Activated CD4-positive, alpha-beta T cell treated with anti-CD3 and anti-CD28 coated beads, Interleukin-2, amount 10 ng/mL, durations not matched to agents 24 days and 14 days (primary cell): ENCODE results near the gene WASHC3. TPM values are rescaled to one million over a fixed set of nuclear protein-coding genes. Genes with fewer than 3 reads are reported as not detected.
"Not testable (repeated sequence)": the region's sequence is repeated elsewhere in the genome, so short reads cannot be mapped to it uniquely, and the experiment has no call there.

ENCODE experiments used
- DNase-seq: peaks from one replicate; pipeline ENCODE4 v3.0.0; 2022
- H3K27ac Mint-ChIP-seq: one replicate; pipeline ENCODE4 v1.8.0; 2022; ENCODE audit warnings: mild to moderate bottlenecking, mixed read lengths
- H3K27me3 Mint-ChIP-seq: one replicate; pipeline ENCODE4 v1.8.0; 2022; ENCODE audit warnings: mixed read lengths
- H3K36me3 Mint-ChIP-seq: one replicate; pipeline ENCODE4 v1.8.0; 2022; ENCODE audit warnings: low read depth, mild to moderate bottlenecking, mixed read lengths
- H3K4me1 Mint-ChIP-seq: one replicate; pipeline ENCODE4 v1.8.0; 2021; ENCODE audit warnings: mixed read lengths
- H3K4me3 Mint-ChIP-seq: one replicate; pipeline ENCODE4 v1.8.0; 2022; ENCODE audit warnings: mild to moderate bottlenecking, moderate library complexity, mixed read lengths
- H3K9me3 Mint-ChIP-seq: one replicate; pipeline ENCODE4 v1.8.0; 2021; ENCODE audit warnings: mixed read lengths
- intact Hi-C: fragments of 100-400 bp; cut with micrococcal nuclease; formaldehyde crosslinking; loops from one replicate; pipeline ENCODE4 v1.15.1; 2023
- total RNA-seq: library from RNA; stranded (reverse); gene quantifications from 2 replicates; pipeline ENCODE4 v1.2.3, GENCODE V29; 2022

The WASHC3 gene
- total RNA-seq, 1 donor from 2014 or later, result 33.1 TPM

- intact Hi-C loops, result no loop called here
- Mint-ChIP-seq H3K4me3 (no peak overlapping the region), H3K4me1 (no peaks in the 10 kb centered on the region), H3K27ac (no peak overlapping the region), H3K27me3 (no peaks in the 10 kb centered on the region), H3K9me3 (no peaks in the 10 kb centered on the region), H3K36me3 (peaks cover 22% of the 10 kb centered on the region)
- DNase-seq, result no peak
Observed at GRCh38 chr12:102026728-102027127, 35.1 kb downstream of the WASHC3 start.

- no peaks in the 10 kb centered on the region for H3K9me3 Mint-ChIP-seq
- no peak overlapping the region for H3K27ac Mint-ChIP-seq
- peaks cover 21% of the 10 kb centered on the region for H3K36me3 Mint-ChIP-seq
- no peaks in the 10 kb centered on the region for H3K27me3 Mint-ChIP-seq
- H3K4me1 Mint-ChIP-seq, result no peaks in the 10 kb centered on the region
- no peak overlapping the region for H3K4me3 Mint-ChIP-seq
- no peak for DNase-seq
- intact Hi-C loops, result no loop called here
Observed at GRCh38 chr12:102024765-102025164, 37.0 kb downstream of the WASHC3 start.

- Mint-ChIP-seq H3K9me3 (no peaks in the 10 kb centered on the region), H3K27ac (no peak overlapping the region), H3K4me3 (no peak overlapping the region), H3K36me3 (peaks cover 16% of the 10 kb centered on the region), H3K27me3 (no peaks in the 10 kb centered on the region), H3K4me1 (no peaks in the 10 kb centered on the region)
- intact Hi-C loops, result no loop called here
- no peak for DNase-seq
Observed at GRCh38 chr12:102023343-102023930, 38.4 kb downstream of the WASHC3 start.

- Mint-ChIP-seq H3K4me1 (peaks cover under 1% of the 10 kb centered on the region), H3K9me3 (no peaks in the 10 kb centered on the region), H3K27ac (no peak overlapping the region), H3K36me3 (peaks cover 23% of the 10 kb centered on the region), H3K27me3 (no peaks in the 10 kb centered on the region), H3K4me3 (no peak overlapping the region)
- no peak for DNase-seq
- intact Hi-C loops, result no loop called here
Observed at GRCh38 chr12:102022286-102022685, 39.5 kb downstream of the WASHC3 start.

GRCh38 chr12:102021540-102022246 lies 40.1 kb downstream of the WASHC3 start:
- Mint-ChIP-seq H3K4me3 (no peak overlapping the region), H3K27ac (no peak overlapping the region), H3K4me1 (peaks cover 3% of the 10 kb centered on the region), H3K9me3 (no peaks in the 10 kb centered on the region), H3K36me3 (peaks cover 27% of the 10 kb centered on the region), H3K27me3 (no peaks in the 10 kb centered on the region)
- intact Hi-C loops, result no loop called here
- DNase-seq, result no peak

GRCh38 chr12:102018607-102019006 lies 43.2 kb downstream of the WASHC3 start:
- H3K27me3 Mint-ChIP-seq, intact Hi-C loops, H3K27ac Mint-ChIP-seq, DNase-seq, H3K9me3 Mint-ChIP-seq, H3K4me3 Mint-ChIP-seq, H3K4me1 Mint-ChIP-seq: not testable (repeated sequence)
- H3K36me3 Mint-ChIP-seq, result peaks cover 21% of the 10 kb centered on the region

GRCh38 chr12:102016472-102016871 lies 45.3 kb downstream of the WASHC3 start:
- Mint-ChIP-seq H3K36me3 (peaks cover 27% of the 10 kb centered on the region), H3K9me3 (no peaks in the 10 kb centered on the region), H3K4me1 (peaks cover 3% of the 10 kb centered on the region), H3K27ac (no peak overlapping the region), H3K27me3 (no peaks in the 10 kb centered on the region), H3K4me3 (no peak overlapping the region)
- intact Hi-C loops, result no loop called here
- no peak for DNase-seq

GRCh38 chr12:102010265-102010994 lies 51.4 kb downstream of the WASHC3 start:
- no peaks in the 10 kb centered on the region for H3K4me1 Mint-ChIP-seq
- peaks cover 25% of the 10 kb centered on the region for H3K36me3 Mint-ChIP-seq
- intact Hi-C loops, result no loop called here
- H3K27ac Mint-ChIP-seq, result no peak overlapping the region
- peaks cover 4% of the 10 kb centered on the region for H3K9me3 Mint-ChIP-seq
- H3K4me3 Mint-ChIP-seq, result no peak overlapping the region
- H3K27me3 Mint-ChIP-seq, result no peaks in the 10 kb centered on the region
- DNase-seq, result no peak

- peaks cover 24% of the 10 kb centered on the region for H3K36me3 Mint-ChIP-seq
- H3K27me3 Mint-ChIP-seq, result no peaks in the 10 kb centered on the region
- intact Hi-C loops, result no loop called here
- H3K9me3 Mint-ChIP-seq, result peaks cover 4% of the 10 kb centered on the region
- H3K4me3 Mint-ChIP-seq, result no peak overlapping the region
- no peak for DNase-seq
- no peak overlapping the region for H3K27ac Mint-ChIP-seq
- no peaks in the 10 kb centered on the region for H3K4me1 Mint-ChIP-seq
Observed at GRCh38 chr12:102009796-102010195, 52.0 kb downstream of the WASHC3 start.

GRCh38 chr12:102008615-102009126 lies 53.1 kb downstream of the WASHC3 start:
- Mint-ChIP-seq H3K9me3 (peaks cover 4% of the 10 kb centered on the region), H3K4me1 (no peaks in the 10 kb centered on the region), H3K4me3 (no peak overlapping the region), H3K36me3 (peaks cover 24% of the 10 kb centered on the region), H3K27ac (no peak overlapping the region), H3K27me3 (no peaks in the 10 kb centered on the region)
- no peak for DNase-seq
- intact Hi-C loops, result no loop called here

- peaks cover 2% of the 10 kb centered on the region for H3K27me3 Mint-ChIP-seq
- no peak overlapping the region for H3K4me3 Mint-ChIP-seq
- no peaks in the 10 kb centered on the region for H3K4me1 Mint-ChIP-seq
- no peak overlapping the region for H3K27ac Mint-ChIP-seq
- peaks cover 9% of the 10 kb centered on the region for H3K36me3 Mint-ChIP-seq
- no peak for DNase-seq
- H3K9me3 Mint-ChIP-seq, result peaks cover 4% of the 10 kb centered on the region
- intact Hi-C loops, result no loop called here
Observed at GRCh38 chr12:102005256-102005655, 56.5 kb downstream of the WASHC3 start.

- Mint-ChIP-seq H3K4me1 (no peaks in the 10 kb centered on the region), H3K36me3 (no peaks in the 10 kb centered on the region), H3K4me3 (no peak overlapping the region), H3K9me3 (peaks cover 3% of the 10 kb centered on the region), H3K27ac (no peak overlapping the region), H3K27me3 (peaks cover 22% of the 10 kb centered on the region)
- intact Hi-C loops, result no loop called here
- no peak for DNase-seq
Observed at GRCh38 chr12:101997102-101997501, 64.7 kb downstream of the WASHC3 start.

- no peaks in the 10 kb centered on the region for H3K36me3 Mint-ChIP-seq
- intact Hi-C loops, result no loop called here
Observed at GRCh38 chr12:101995684-101996083, 66.1 kb downstream of the WASHC3 start.

GRCh38 chr12:101992091-101992490 lies 69.7 kb downstream of the WASHC3 start:
- Mint-ChIP-seq H3K36me3 (no peaks in the 10 kb centered on the region), H3K27me3 (peaks cover 39% of the 10 kb centered on the region), H3K9me3 (peaks cover 3% of the 10 kb centered on the region), H3K4me1 (no peaks in the 10 kb centered on the region), H3K4me3 (no peak overlapping the region), H3K27ac (no peak overlapping the region)
- intact Hi-C loops, result no loop called here
- no peak for DNase-seq

More at GRCh38 chr12:101995684-101996083, 66.1 kb downstream of the WASHC3 start:
- Mint-ChIP-seq H3K4me3 (no peak overlapping the region), H3K4me1 (no peaks in the 10 kb centered on the region), H3K27ac (no peak overlapping the region), H3K27me3 (peaks cover 33% of the 10 kb centered on the region), H3K9me3 (peaks cover 3% of the 10 kb centered on the region)
- DNase-seq, result no peak
